Measurements from ENCODE around the gene GLYAT.
A peak's percentile ranks its signal among the peaks of the same experiment; 100 is the strongest.

GLYAT gene

DNA sequence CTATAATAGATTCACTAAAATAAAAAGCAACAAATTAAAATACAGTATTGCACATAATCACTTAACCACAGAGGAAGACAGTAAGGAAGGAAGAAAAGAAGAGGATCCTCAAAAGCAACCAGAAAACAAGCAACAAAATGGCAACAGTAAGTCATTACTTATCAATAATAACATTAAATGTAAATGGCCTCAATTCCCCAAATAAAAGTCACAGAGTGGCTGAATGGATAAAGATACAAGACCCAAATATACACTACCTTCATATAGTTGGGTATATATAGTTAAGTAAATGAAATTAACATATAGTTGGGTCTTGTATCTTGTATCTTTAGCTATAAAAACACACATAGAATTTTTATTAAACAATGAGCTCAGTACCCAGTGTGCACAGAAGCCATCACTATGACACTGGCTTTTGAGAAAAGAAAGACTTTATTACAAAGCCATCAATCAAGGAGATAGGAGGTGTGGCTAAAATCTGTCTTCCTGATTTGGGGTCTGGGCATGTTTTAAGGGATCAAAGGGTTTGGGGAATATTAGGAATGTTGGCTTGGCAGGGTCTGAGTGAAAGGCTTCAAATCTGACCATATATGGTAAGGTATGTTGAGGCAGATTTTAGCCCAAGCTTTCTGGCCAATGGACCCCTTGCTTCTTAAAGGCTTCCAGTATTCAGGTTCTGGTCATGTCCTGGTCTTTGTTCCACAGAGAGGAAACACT, 13.4 kb upstream of the GLYAT start:
- Histone ChIP-seq H3K27ac (ENCODE audit: low read depth, low read length) (no peak overlapping the region), H3K36me3 (ENCODE audit: control insufficient read depth in 5 of 5, insufficient read depth in 5 of 5, low read length in 5 of 5) (no peaks in the 10 kb centered on the region), H3K27me3 (ENCODE audit: control insufficient read depth in 5 of 5, insufficient read depth in 4 of 5, low read length in 5 of 5) (no peaks in the 10 kb centered on the region), H3K9me3 (ENCODE audit: control insufficient read depth in 5 of 5, low read length in 5 of 5) (peaks cover 0 to 19% (median 16%) of the 10 kb centered on the region in 5 donors), H3K4me1 (ENCODE audit: control insufficient read depth in 5 of 5, insufficient read depth in 5 of 5, low read length in 5 of 5) (no peaks in the 10 kb centered on the region), H3K9ac (ENCODE audit: low read length in 5 of 5) (no peak overlapping the region), H3K4me3 (ENCODE audit: low read depth in 1 of 5, low read length in 5 of 5) (no peak overlapping the region)

- Histone ChIP-seq H3K4me1 (ENCODE audit: control insufficient read depth in 5 of 5, insufficient read depth in 5 of 5, low read length in 5 of 5) (peaks cover 0 to 9% (median 0%) of the 10 kb centered on the region in 5 donors), H3K27ac (ENCODE audit: low read depth, low read length) (no peak overlapping the region), H3K9me3 (ENCODE audit: control insufficient read depth in 5 of 5, low read length in 5 of 5) (peaks cover 0 to 19% (median 16%) of the 10 kb centered on the region in 5 donors), H3K4me3 (ENCODE audit: low read depth in 1 of 5, low read length in 5 of 5) (no peak overlapping the region), H3K36me3 (ENCODE audit: control insufficient read depth in 5 of 5, insufficient read depth in 5 of 5, low read length in 5 of 5) (no peaks in the 10 kb centered on the region), H3K27me3 (ENCODE audit: control insufficient read depth in 5 of 5, insufficient read depth in 4 of 5, low read length in 5 of 5) (no peaks in the 10 kb centered on the region), H3K9ac (ENCODE audit: low read length in 5 of 5) (no peak overlapping the region)
Observed at GRCh38 chr11:58742981-58743880, 11.5 kb upstream of the GLYAT start.

- Histone ChIP-seq H3K4me3 (ENCODE audit: low read depth in 1 of 5, low read length in 5 of 5) (no peak overlapping the region), H3K27me3 (ENCODE audit: control insufficient read depth in 5 of 5, insufficient read depth in 4 of 5, low read length in 5 of 5) (no peaks in the 10 kb centered on the region), H3K36me3 (ENCODE audit: control insufficient read depth in 5 of 5, insufficient read depth in 5 of 5, low read length in 5 of 5) (no peaks in the 10 kb centered on the region), H3K4me1 (ENCODE audit: control insufficient read depth in 5 of 5, insufficient read depth in 5 of 5, low read length in 5 of 5) (peaks cover 0 to 9% (median 0%) of the 10 kb centered on the region in 5 donors), H3K9ac (ENCODE audit: low read length in 5 of 5) (no peak overlapping the region), H3K27ac (ENCODE audit: low read depth, low read length) (no peak overlapping the region), H3K9me3 (ENCODE audit: control insufficient read depth in 5 of 5, low read length in 5 of 5) (peaks cover 0 to 19% (median 16%) of the 10 kb centered on the region in 5 donors)
Observed at GRCh38 chr11:58742140-58742539, 10.4 kb upstream of the GLYAT start.

DNA sequence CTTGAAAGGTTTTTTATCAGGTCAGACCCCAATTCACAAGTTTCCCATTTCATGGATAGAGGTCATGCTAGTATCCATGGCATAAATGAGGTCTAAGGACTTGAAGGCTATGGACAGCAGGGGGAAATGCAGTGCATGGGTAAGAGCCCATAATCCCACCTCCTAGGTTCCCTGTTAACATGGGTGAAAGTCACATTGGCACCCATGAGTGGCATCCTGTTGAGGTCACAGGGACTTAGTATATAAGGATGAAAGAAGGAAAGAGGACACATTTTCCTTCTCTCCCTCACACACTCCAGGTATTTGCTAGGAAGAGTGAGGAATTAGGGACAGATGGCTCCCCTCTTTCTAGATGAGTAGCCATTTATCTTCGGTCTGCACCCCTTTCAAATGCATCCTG, 9.4 kb upstream of the GLYAT start:
- Histone ChIP-seq H3K9me3 (ENCODE audit: control insufficient read depth in 5 of 5, low read length in 5 of 5) (peaks cover 0 to 19% (median 16%) of the 10 kb centered on the region in 5 donors), H3K4me3 (ENCODE audit: low read depth in 1 of 5, low read length in 5 of 5) (no peak overlapping the region)

GRCh38 chr11:58740447-58740846, 8.7 kb upstream of the GLYAT start:
- peaks cover 0 to 19% (median 16%) of the 10 kb centered on the region in 5 donors for H3K9me3 ChIP-seq (ENCODE audit: control insufficient read depth in 5 of 5, low read length in 5 of 5)
- H3K36me3 ChIP-seq (ENCODE audit: control insufficient read depth in 5 of 5, insufficient read depth in 5 of 5, low read length in 5 of 5): no peaks in the 10 kb centered on the region
- H3K27ac ChIP-seq (ENCODE audit: low read depth, low read length): no peak overlapping the region
- H3K4me3 ChIP-seq (ENCODE audit: low read depth in 1 of 5, low read length in 5 of 5): no peak overlapping the region
- H3K9ac ChIP-seq (ENCODE audit: low read length in 5 of 5): no peak overlapping the region
- no peaks in the 10 kb centered on the region for H3K27me3 ChIP-seq (ENCODE audit: control insufficient read depth in 5 of 5, insufficient read depth in 4 of 5, low read length in 5 of 5)
- peaks cover 0 to 9% (median 0%) of the 10 kb centered on the region in 5 donors for H3K4me1 ChIP-seq (ENCODE audit: control insufficient read depth in 5 of 5, insufficient read depth in 5 of 5, low read length in 5 of 5)

More for the DNA sequence above, 9.4 kb upstream of the GLYAT start:
- no peak overlapping the region for H3K27ac ChIP-seq (ENCODE audit: low read depth, low read length)
- H3K9ac ChIP-seq (ENCODE audit: low read length in 5 of 5): no peak overlapping the region
- peaks cover 0 to 9% (median 0%) of the 10 kb centered on the region in 5 donors for H3K4me1 ChIP-seq (ENCODE audit: control insufficient read depth in 5 of 5, insufficient read depth in 5 of 5, low read length in 5 of 5)
- no peaks in the 10 kb centered on the region for H3K27me3 ChIP-seq (ENCODE audit: control insufficient read depth in 5 of 5, insufficient read depth in 4 of 5, low read length in 5 of 5)
- no peaks in the 10 kb centered on the region for H3K36me3 ChIP-seq (ENCODE audit: control insufficient read depth in 5 of 5, insufficient read depth in 5 of 5, low read length in 5 of 5)

DNA sequence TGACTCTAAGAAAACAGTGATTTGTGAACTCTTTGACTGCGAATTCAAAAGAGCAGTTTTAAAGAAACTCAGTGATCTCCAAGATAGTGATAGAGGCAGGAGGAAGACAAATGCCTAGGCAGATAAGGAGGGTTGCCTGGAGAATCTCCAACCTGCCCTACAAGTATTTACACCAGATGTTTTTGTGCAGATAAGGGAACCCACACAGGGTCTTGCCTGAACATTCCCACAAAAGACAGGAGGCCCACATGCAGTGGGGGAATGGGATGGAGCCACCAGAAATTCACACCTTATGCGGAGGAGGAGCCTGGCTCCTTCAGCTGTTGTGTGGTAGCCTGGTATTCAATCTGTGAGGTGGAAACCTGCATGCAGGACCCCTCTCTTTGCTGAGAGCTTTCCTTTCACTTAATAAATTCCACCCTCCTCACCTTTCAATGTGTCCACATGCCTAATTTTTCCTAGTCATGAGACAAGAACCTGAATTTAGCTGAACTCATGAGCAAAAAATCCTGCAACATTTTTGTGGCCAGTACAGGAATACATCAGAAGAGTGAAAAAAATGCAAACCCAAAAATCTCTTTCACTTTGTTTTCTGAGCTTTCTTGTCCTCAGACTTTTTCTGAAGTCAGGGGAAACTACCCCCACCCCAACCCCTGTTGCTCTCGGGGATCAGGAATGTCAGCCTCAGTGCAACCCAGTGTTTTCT, 8.1 kb upstream of the GLYAT start:
- H3K9ac ChIP-seq (ENCODE audit: low read length in 5 of 5): no peak overlapping the region
- no peak overlapping the region for H3K27ac ChIP-seq (ENCODE audit: low read depth, low read length)
- H3K9me3 ChIP-seq (ENCODE audit: control insufficient read depth in 5 of 5, low read length in 5 of 5): peaks cover 0 to 19% (median 16%) of the 10 kb centered on the region in 5 donors
- no peaks in the 10 kb centered on the region for H3K36me3 ChIP-seq (ENCODE audit: control insufficient read depth in 5 of 5, insufficient read depth in 5 of 5, low read length in 5 of 5)
- no peaks in the 10 kb centered on the region for H3K27me3 ChIP-seq (ENCODE audit: control insufficient read depth in 5 of 5, insufficient read depth in 4 of 5, low read length in 5 of 5)
- no peak overlapping the region for H3K4me3 ChIP-seq (ENCODE audit: low read depth in 1 of 5, low read length in 5 of 5)
- peaks cover 0 to 9% (median 0%) of the 10 kb centered on the region in 5 donors for H3K4me1 ChIP-seq (ENCODE audit: control insufficient read depth in 5 of 5, insufficient read depth in 5 of 5, low read length in 5 of 5)

GRCh38 chr11:58734681-58735490, 3.1 kb upstream of the GLYAT start:
- Histone ChIP-seq H3K9ac (ENCODE audit: low read length in 5 of 5) (no peak overlapping the region), H3K27ac (ENCODE audit: low read depth, low read length) (no peak overlapping the region), H3K4me3 (ENCODE audit: low read depth in 1 of 5, low read length in 5 of 5) (no peak overlapping the region), H3K9me3 (ENCODE audit: control insufficient read depth in 5 of 5, low read length in 5 of 5) (peaks cover 0 to under 1% (median 0%) of the 10 kb centered on the region in 5 donors), H3K27me3 (ENCODE audit: control insufficient read depth in 5 of 5, insufficient read depth in 4 of 5, low read length in 5 of 5) (no peaks in the 10 kb centered on the region), H3K36me3 (ENCODE audit: control insufficient read depth in 5 of 5, insufficient read depth in 5 of 5, low read length in 5 of 5) (no peaks in the 10 kb centered on the region), H3K4me1 (ENCODE audit: control insufficient read depth in 5 of 5, insufficient read depth in 5 of 5, low read length in 5 of 5) (peaks cover 0 to 18% (median 3%) of the 10 kb centered on the region in 5 donors)

DNA sequence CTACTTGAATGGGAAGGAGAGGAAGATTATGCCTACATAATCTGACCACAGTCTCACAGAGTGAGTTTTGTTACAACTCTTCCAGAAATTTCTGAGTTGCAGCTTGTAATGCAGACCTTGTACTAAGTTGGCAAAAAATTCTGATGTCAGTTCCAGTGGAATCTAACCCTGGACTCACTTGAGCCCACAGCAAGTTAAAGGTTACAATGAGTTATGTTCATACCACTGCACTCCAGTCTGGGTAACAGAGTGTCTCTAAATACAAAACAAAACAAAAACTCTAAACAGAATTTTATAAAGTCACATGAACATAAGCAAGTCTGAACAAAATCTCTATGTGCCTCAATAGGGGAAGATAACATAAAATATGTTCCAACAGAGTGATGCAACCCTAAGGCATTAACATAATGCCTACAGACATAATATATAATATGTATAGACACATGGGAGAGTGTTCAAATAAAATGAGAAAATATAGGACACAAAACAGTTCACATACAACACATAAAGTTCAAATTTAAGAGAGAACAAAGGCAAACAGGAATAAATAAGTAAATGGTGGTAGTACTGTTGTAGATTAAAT, 1.1 kb downstream of the GLYAT start:
- Histone ChIP-seq H3K36me3 (ENCODE audit: control insufficient read depth in 5 of 5, insufficient read depth in 5 of 5, low read length in 5 of 5) (no peaks in the 10 kb centered on the region), H3K4me1 (ENCODE audit: control insufficient read depth in 5 of 5, insufficient read depth in 5 of 5, low read length in 5 of 5) (peaks cover 3 to 37% (median 23%) of the 10 kb centered on the region in 5 donors), H3K9me3 (ENCODE audit: control insufficient read depth in 5 of 5, low read length in 5 of 5) (no peaks in the 10 kb centered on the region), H3K27me3 (ENCODE audit: control insufficient read depth in 5 of 5, insufficient read depth in 4 of 5, low read length in 5 of 5) (no peaks in the 10 kb centered on the region), H3K4me3 (ENCODE audit: low read depth in 1 of 5, low read length in 5 of 5) (peak overlapping the region; percentile 24 to 78 (median 63)), H3K27ac (ENCODE audit: low read depth, low read length) (peak overlapping the region; percentile 91), H3K9ac (ENCODE audit: low read length in 5 of 5) (peak overlapping the region; percentile 14 to 85 (median 64))

- no peaks in the 10 kb centered on the region for H3K27me3 ChIP-seq (ENCODE audit: control insufficient read depth in 5 of 5, insufficient read depth in 4 of 5, low read length in 5 of 5)
- no peak overlapping the region for H3K9ac ChIP-seq (ENCODE audit: low read length in 5 of 5)
- H3K4me3 ChIP-seq (ENCODE audit: low read depth in 1 of 5, low read length in 5 of 5): peak overlapping the region in 3 of 5 donors; percentile 6 to 39 (median 27)
- H3K9me3 ChIP-seq (ENCODE audit: control insufficient read depth in 5 of 5, low read length in 5 of 5): no peaks in the 10 kb centered on the region
- peak overlapping the region; percentile 91 for H3K27ac ChIP-seq (ENCODE audit: low read depth, low read length)
- H3K36me3 ChIP-seq (ENCODE audit: control insufficient read depth in 5 of 5, insufficient read depth in 5 of 5, low read length in 5 of 5): peaks cover 0 to 6% (median 0%) of the 10 kb centered on the region in 5 donors
- peaks cover 3 to 41% (median 27%) of the 10 kb centered on the region in 5 donors for H3K4me1 ChIP-seq (ENCODE audit: control insufficient read depth in 5 of 5, insufficient read depth in 5 of 5, low read length in 5 of 5)
Observed at GRCh38 chr11:58727415-58727797, 4.3 kb downstream of the GLYAT start.

All from subcutaneous abdominal adipose tissue (tissue), 5 donors.